Pancreas (tissue), 10 donors: Measurements from ENCODE around the gene SNX33. TPM values are rescaled to one million over a fixed set of nuclear protein-coding genes. Genes with fewer than 3 reads are reported as not detected.

Source experiments
- ATAC-seq, 4 donors: fragments of 200-7000 bp; cut with Tn5 transposase; one replicate each; pipeline versions ENCODE4 v1.8.0 to v1.9.1; 2020; ENCODE audit warnings: mild to moderate bottlenecking in 4 of 4, moderate library complexity in 4 of 4
- DNase-seq, 6 donors: peaks; one replicate each; pipeline ENCODE4 v3.0.0-alpha.2; 2020
- FAIRE-seq: peaks from 2 replicates; lab custom pipeline; 2012; peaks lifted over from hg19 to GRCh38; lab: Jason Lieb, UNC
- H3K27ac ChIP-seq, 4 donors: fragments of 200-600 bp; sonication (generic); 1 replicate in 3 of 4; 2 replicates in 1 of 4; pipeline versions ENCODE4 v1.5.0 to v1.8.0; 2020
- H3K27me3 ChIP-seq, 4 donors: fragments of 200-600 bp; one replicate each; pipeline ENCODE4 v1.8.0; 2021
- H3K36me3 ChIP-seq, 3 donors: fragments of 200-600 bp; sonication (generic) in 1 of 3; one replicate each; pipeline versions ENCODE4 v1.5.0 to v1.8.0; 2020 to 2021
- H3K4me1 ChIP-seq, 3 donors: fragments of 200-600 bp; one replicate each; pipeline ENCODE4 v1.8.0; 2021
- H3K4me3 ChIP-seq, 4 donors: fragments of 200-600 bp; sonication (generic) in 2 of 4; one replicate each; pipeline versions ENCODE4 v1.5.0 to v1.8.0; 2020 to 2021
- H3K9me3 ChIP-seq, 4 donors: fragments of 200-600 bp; one replicate each; pipeline ENCODE4 v1.8.0; 2021
- WGBS, 2 donors: extraction: QIAGEN DNeasy Blood & Tissue Kit; methylation state at CpG; one replicate each; pipeline ENCODE4 v1.1.7; 2013; 5-methylcytosine and 5-hydroxymethylcytosine counted together
- intact Hi-C, 3 donors: fragments of 100-400 bp; cut with DNase I; formaldehyde crosslinking; loops; one replicate each; pipeline versions ENCODE4 v1.11.1 to v1.14.2; 2022
- polyA plus RNA-seq, 2 donors: library from polyadenylated mRNA; stranded (reverse); fragments of 200-250 nt; gene quantifications; one replicate each; pipeline ENCODE4 v1.2.3, GENCODE V29; 2013
- total RNA-seq, 6 donors: library from RNA; stranded (reverse); fragmentation: NEBNext Ultra II Directional in 4 of 6; extraction: Animal tissue kit (Norgen Biotek cat#: 25700) in 4 of 6; gene quantifications; one replicate each; pipeline versions ENCODE4 v1.2.1 to v1.2.4, GENCODE V29; 2021 to 2023
- TF ChIP-seq, protein P1 (sequence below), 4 donors: fragments of 200-600 bp; sonication (generic) in 3 of 4; IDR thresholded peaks; one replicate each; pipeline versions ENCODE4 v1.5.0 to v1.8.0; 2021; ENCODE audit warnings: antibody characterized with exemption in 4 of 4
- donor health status: healthy with polysubstance abuse.
- donor health status: DM: no; HTN: no; CAD: no; lungs with moderate emphysema.
- donor health status: DM: no; HTN: no; CAD: no.
- donor health status: control.
- donor health status: control.
- donor health status: Bipolar disorder and iron deficiency.
- donor health status: DM: yes; HTN: yes; CAD: no.
- donor health status: DM: no; HTN: no; CAD: no.
- donor health status: DM: no; HTN: no; CAD: no.
- donor health status: DM: yes; HTN: yes; CAD: no.

The SNX33 gene
- total and polyA plus RNA-seq, 8 donors = 9.8 to 24.1 (median 13.9) TPM

DNA sequence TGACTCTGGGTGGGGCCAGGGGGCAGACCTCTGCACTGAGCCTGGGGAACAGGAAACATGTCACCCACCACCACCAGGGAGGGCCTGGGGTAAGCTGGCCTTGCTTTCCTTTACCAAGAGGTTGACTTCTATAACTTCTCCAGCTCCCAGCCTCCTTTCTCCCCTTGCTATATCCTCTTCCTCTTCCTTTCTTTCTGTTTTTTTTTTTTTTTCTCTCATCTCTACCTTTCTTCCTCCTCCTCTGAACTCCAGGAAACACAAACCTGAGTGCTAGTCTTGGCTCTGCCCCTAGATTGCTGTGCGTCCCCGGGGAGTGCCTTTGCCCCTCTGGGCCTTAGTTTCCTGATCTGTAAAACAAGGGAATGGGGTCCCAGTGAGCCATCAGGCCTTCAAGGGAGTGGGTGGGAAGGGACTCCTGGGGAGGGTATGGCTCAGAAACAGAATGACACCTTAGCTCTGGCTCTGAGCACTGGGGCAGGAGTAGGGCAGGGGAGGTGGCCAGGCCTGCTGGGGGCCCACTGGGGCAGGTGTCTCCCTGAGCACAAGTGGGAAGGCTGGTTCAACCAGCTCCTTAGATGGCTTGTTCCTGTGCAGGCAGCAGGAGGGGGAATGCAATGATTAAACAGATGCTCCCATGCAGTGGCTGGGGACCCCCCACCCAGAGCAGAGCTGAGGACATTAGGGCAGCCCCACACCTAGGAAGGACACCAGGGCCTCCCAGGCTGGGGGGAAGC lies 4.3 kb downstream of the SNX33 start:
- intact Hi-C loops = no loop called here
- peak overlapping the region; percentile 41 to 71 (median 44) for H3K27ac ChIP-seq
- FAIRE-seq = no peak
- TF ChIP-seq, protein P1, sequence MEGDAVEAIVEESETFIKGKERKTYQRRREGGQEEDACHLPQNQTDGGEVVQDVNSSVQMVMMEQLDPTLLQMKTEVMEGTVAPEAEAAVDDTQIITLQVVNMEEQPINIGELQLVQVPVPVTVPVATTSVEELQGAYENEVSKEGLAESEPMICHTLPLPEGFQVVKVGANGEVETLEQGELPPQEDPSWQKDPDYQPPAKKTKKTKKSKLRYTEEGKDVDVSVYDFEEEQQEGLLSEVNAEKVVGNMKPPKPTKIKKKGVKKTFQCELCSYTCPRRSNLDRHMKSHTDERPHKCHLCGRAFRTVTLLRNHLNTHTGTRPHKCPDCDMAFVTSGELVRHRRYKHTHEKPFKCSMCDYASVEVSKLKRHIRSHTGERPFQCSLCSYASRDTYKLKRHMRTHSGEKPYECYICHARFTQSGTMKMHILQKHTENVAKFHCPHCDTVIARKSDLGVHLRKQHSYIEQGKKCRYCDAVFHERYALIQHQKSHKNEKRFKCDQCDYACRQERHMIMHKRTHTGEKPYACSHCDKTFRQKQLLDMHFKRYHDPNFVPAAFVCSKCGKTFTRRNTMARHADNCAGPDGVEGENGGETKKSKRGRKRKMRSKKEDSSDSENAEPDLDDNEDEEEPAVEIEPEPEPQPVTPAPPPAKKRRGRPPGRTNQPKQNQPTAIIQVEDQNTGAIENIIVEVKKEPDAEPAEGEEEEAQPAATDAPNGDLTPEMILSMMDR (IDR thresholded peaks at IDR 0.05) = no peak
- H3K36me3 ChIP-seq = peaks cover 0 to 3% (median 2%) of the 10 kb centered on the region in 3 donors
- H3K4me1 ChIP-seq = peaks cover 12 to 61% (median 17%) of the 10 kb centered on the region in 3 donors
- no peaks in the 10 kb centered on the region for H3K27me3 ChIP-seq
- H3K9me3 ChIP-seq = no peaks in the 10 kb centered on the region
- ATAC-seq = no peak
- peak overlapping the region; percentile 6 to 87 (median 48) for H3K4me3 ChIP-seq
- 12 to 24% methylated on average over 2 of the region's 2 CpGs for WGBS, 2 donors
- peak in 2 of 6 donors; percentile 51 to 54 for DNase-seq

DNA sequence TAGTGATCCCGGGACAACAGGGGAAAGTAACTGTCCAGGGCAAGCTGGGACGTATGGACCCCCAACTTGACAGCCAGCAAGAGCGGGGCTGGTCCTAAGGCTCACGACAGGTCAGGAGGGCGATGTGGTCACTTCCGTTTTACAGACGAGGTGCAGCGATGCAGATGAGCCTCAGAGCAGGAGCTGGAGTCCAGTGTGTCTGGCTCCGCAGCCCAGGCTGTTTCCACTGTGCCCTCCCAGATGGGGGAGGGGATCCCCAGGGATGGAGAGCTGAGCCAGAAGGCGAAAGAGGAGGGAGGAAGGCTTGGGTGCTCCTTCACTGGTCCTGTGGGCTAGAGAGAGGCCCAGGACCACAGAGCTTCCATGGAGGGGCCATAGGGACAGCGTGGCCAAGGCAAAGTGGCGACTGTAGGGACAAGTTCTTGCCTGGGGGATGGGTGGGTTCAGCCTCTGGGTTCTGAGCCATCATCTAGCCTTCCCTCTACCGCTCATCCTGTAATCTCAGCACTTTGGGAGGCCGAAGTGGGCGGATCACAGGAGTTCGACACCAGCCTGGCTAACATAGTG lies 5.7 kb downstream of the SNX33 start:
- intact Hi-C loops = no loop called here
- Histone ChIP-seq H3K4me3 (peak overlapping the region in 1 of 4 donors; percentile 78), H3K36me3 (peaks cover 0 to 17% (median 8%) of the 10 kb centered on the region in 3 donors), H3K9me3 (no peaks in the 10 kb centered on the region), H3K27ac (no peak overlapping the region), H3K4me1 (peaks cover 12 to 61% (median 17%) of the 10 kb centered on the region in 3 donors), H3K27me3 (no peaks in the 10 kb centered on the region)
- TF ChIP-seq, protein P1 (IDR thresholded peaks at IDR 0.05) = no peak
- FAIRE-seq (no peak), ATAC-seq (no peak), DNase-seq (peak in 2 of 6 donors; percentile 22 to 49)
- WGBS, 2 donors = 81 to 86% methylated on average over 16 of the region's 16 CpGs

DNA sequence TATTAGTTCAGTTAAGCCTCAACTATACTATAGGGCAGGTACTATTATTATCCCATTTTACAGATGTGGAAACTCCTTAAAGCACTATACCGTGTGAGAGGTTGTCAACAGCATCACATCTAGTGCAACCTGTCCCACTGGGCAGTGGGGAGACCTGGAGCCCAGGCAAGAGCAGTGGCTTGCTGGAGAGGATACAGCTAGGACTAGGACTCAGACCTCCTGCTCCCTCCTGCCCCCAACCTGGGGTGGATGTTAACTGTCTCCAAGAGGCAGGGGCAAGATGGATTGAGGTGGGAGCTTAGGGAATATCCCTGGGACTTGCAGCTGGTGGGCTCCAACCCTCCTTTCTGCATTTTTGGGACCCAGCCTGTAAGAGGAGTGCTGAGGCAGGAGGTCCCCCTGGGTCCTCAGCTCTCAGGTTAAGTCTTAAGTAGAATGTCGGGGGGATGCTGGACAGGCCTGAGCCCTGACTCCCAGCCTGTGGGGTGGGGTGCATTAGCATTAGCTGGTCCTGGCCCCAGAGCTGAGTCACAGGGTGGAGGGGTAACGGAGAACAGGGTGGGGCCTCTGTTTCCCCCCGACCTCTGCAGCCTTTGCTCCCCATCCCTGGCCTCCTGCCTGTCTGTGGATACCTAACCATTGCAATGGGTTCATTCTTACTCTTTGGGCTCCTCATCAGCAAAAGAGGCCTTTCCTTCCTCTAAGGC lies 6.6 kb downstream of the SNX33 start:
- ATAC-seq (no peak), DNase-seq (peak in 1 of 6 donors; percentile 29), FAIRE-seq (no peak)
- Histone ChIP-seq H3K4me1 (peaks cover 12 to 59% (median 17%) of the 10 kb centered on the region in 3 donors), H3K27me3 (no peaks in the 10 kb centered on the region), H3K36me3 (peaks cover 0 to 17% (median 8%) of the 10 kb centered on the region in 3 donors), H3K9me3 (no peaks in the 10 kb centered on the region), H3K4me3 (no peak overlapping the region), H3K27ac (no peak overlapping the region)
- TF ChIP-seq, protein P1 (IDR thresholded peaks at IDR 0.05) = no peak
- 67 to 70% methylated on average over 4 of the region's 4 CpGs for WGBS, 2 donors
- intact Hi-C loops = no loop called here

DNA sequence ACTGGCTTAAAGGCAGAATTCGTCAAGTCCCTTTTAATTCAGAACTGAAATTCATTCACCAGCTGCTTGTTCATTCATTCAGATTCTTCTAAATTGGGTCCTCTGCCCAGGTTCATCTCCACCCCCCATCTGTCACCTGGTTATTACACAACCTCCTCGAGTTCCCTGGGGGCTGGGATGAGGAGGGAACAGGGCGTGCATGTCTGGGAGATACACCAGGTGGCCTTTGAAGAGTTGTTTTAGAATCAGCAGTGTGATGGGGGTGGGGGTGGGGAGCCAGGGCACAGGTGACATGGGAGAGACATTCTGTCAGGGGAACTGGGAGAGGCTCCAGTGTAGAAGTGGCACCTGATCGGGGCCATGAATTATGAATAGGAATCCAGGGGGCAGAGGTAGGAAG lies 8.2 kb downstream of the SNX33 start:
- ATAC-seq (peak in 1 of 4 donors; percentile 27), FAIRE-seq (no peak), DNase-seq (no peak)
- Histone ChIP-seq H3K4me1 (peaks cover 12 to 50% (median 12%) of the 10 kb centered on the region in 3 donors), H3K27ac (no peak overlapping the region), H3K36me3 (peaks cover 0 to 17% (median 8%) of the 10 kb centered on the region in 3 donors), H3K4me3 (no peak overlapping the region), H3K9me3 (no peaks in the 10 kb centered on the region), H3K27me3 (no peaks in the 10 kb centered on the region)
- intact Hi-C loops = no loop called here
- 37% methylated on average over 4 of the region's 4 CpGs for WGBS, 2 donors
- TF ChIP-seq, protein P1 (IDR thresholded peaks at IDR 0.05) = no peak
